Endothelial cell of umbilical vein (primary cell): ENCODE data around the gene C17orf107.

Source experiments
- CTCF ChIP-seq, 2 donors: IDR thresholded peaks; 1 replicate in 1 of 2; 2 replicates in 1 of 2; pipeline ENCODE4 v1.5.1; 2011; ENCODE audit warnings: low read length in 2 of 2, mild to moderate bottlenecking in 2 of 2, moderate library complexity in 2 of 2, control low read depth in 1 of 2, inconsistent platforms in 1 of 2, low read depth in 1 of 2; ENCODE audit not compliant: insufficient read depth in 1 of 2; ENCODE audit errors: extremely low read depth in 1 of 2
- EZH2 ChIP-seq: IDR thresholded peaks from 2 replicates; pipeline ENCODE4 v1.6.1; 2012; ENCODE audit warnings: borderline replicate concordance, low read depth, mild to moderate bottlenecking, moderate library complexity, low read length, inconsistent platforms; ENCODE audit not compliant: severe bottlenecking
- FOS ChIP-seq: IDR thresholded peaks from 2 replicates; pipeline ENCODE4 v1.6.1; 2011; ENCODE audit warnings: mild to moderate bottlenecking, low read length, moderate library complexity, borderline replicate concordance; ENCODE audit not compliant: insufficient read depth
- GATA2 ChIP-seq: IDR thresholded peaks from 2 replicates; pipeline ENCODE4 v1.7.0; 2011; ENCODE audit warnings: low read depth, mild to moderate bottlenecking, moderate library complexity, mixed read lengths, low read length; ENCODE audit not compliant: insufficient read length, insufficient read depth
- JUN ChIP-seq: IDR thresholded peaks from 2 replicates; pipeline ENCODE4 v1.6.1; 2011; ENCODE audit warnings: borderline replicate concordance, low read depth; ENCODE audit not compliant: insufficient read length, insufficient read depth
- POLR2A ChIP-seq: IDR thresholded peaks from 2 replicates; pipeline ENCODE4 v1.6.1; 2012; ENCODE audit warnings: low read depth, mild to moderate bottlenecking, control low read depth, low read length
- POLR2AphosphoS5 ChIP-seq: IDR thresholded peaks from 2 replicates; pipeline ENCODE4 v1.6.1; 2012; ENCODE audit warnings: low read depth, mild to moderate bottlenecking, control low read depth, low read length, moderate library complexity; ENCODE audit not compliant: insufficient read depth

GRCh38 chr17:4879601-4880000 is 19.7 kb upstream of the C17orf107 start:
- TF ChIP-seq EZH2 (no peak), CTCF (IDR thresholded peaks at IDR 0.05; ENCODE audit: extremely low read depth in 1 of 2, insufficient read depth in 1 of 2, low read depth in 1 of 2, low read length in 2 of 2) (no peak), POLR2AphosphoS5 (no peak), POLR2A (no peak), GATA2 (no peak), JUN (no peak), FOS (no peak)
